Inflammatory macrophage treated with lipopolysaccharide for 1 hour (primary cell): ENCODE data around the gene BSPRY.
A peak's percentile ranks its signal among the peaks of the same experiment; 100 is the strongest.
"Not testable (repeated sequence)": the region's sequence is repeated elsewhere in the genome, so short reads cannot be mapped to it uniquely, and the experiment has no call there.

Source experiments
- DNase-seq, 2 donors: peaks; one replicate each; pipeline ENCODE4 v3.0.0-alpha.2; 2020 to 2022

The BSPRY gene

DNA sequence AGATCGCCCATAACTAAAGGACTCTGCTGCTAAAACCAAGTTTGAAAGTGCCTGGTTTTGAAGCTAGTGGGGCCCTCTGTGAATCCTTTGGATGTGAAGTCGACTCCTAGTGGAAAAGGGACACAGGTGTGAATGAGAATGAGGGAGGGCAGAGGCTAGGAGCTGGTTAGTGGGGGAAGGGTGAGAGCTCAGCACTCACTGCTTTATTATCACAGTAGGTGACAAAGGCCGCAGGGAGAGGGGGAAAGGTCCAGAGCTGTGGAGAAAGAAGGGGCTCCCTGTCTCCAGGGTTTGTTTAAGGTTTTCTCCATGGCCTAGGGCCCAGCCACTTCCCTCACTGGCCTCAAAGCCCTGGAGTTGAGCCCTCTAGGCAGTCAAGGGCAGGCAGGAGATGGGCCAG is 23.9 kb downstream of the BSPRY start:
- no peak for DNase-seq

GRCh38 chr9:113373676-113374392 is 24.5 kb downstream of the BSPRY start:
- no peak for DNase-seq

DNA sequence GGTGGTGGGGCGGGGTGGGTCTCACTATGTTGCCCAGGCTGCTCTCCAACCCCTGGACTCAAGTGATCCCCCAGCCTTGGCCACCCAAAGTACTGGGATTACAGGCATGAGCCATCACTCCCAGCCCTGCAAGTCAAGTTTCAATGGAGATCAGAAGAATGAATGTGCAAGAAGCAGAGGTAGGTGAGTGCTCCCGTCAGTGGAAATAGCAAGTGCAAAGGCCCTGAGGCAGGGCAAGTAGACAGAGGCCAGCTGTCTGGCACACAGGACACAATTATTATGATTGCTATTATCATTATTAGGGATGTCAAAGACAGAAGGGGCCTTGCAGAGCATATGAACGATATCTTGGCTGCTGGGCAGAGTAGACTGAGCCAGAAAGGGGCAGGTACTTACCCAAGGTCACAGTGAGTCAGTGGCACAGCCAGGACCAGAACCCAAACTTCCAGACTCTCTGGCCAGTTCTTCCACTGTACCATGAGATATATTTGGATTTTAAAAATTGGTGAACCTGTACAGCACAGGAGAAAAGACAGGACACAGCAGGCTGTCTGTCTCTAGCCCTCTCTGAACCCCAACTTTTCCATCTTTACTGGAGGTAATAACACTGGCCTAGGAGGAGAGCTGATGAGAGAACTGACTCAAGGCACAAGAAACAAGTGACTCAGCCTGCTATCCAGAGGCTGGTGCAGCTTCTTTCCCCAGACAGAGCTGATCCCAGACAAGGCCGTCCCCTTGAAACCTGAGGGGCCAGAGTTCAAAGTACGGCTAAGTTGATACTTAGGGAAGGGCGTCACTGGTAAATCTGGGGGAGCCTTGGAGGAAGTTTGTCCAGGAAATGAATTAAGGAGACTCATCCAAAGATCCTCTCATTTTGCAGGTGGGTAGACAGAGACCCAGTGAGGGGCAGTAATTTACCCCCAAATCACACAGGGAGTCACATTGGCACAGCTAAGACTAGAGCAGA is 26.0 kb downstream of the BSPRY start:
- no peak for DNase-seq

- peak; percentile 55 to 57 for DNase-seq
Observed at GRCh38 chr9:113376634-113377567, 27.6 kb downstream of the BSPRY start, which contains the start of gene HDHD3. Gene HDHD3 (minus strand): TSS chr9:113376986. CDS start chr9:113374354, 2,632 bp downstream.

GRCh38 chr9:113379094-113379828 is 29.9 kb downstream of the BSPRY start:
- DNase-seq = not testable (repeated sequence)

DNA sequence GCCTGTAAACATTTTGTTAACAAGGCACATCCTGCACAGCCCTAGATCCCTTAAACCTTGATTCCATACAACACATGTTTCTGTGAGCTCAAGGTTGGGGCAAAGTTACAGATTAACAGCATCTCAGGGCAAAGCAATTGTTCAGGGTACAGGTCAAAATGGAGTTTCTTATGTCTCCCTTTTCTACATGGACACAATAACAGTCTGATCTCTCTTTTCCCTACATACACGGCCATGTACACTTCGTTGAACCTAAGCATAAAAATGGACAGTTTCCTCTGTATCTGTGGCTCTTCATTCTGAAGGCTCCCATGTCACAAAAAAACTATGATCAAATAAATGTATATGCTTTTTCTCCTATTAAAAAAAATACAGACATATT is 30.5 kb downstream of the BSPRY start:
- DNase-seq = not testable (repeated sequence)

- DNase-seq = no peak
Observed at GRCh38 chr9:113380869-113381378, 31.6 kb downstream of the BSPRY start.

GRCh38 chr9:113381441-113381840 is 32.1 kb downstream of the BSPRY start:
- not testable (repeated sequence) for DNase-seq

GRCh38 chr9:113381909-113382411 is 32.6 kb downstream of the BSPRY start:
- no peak for DNase-seq

DNA sequence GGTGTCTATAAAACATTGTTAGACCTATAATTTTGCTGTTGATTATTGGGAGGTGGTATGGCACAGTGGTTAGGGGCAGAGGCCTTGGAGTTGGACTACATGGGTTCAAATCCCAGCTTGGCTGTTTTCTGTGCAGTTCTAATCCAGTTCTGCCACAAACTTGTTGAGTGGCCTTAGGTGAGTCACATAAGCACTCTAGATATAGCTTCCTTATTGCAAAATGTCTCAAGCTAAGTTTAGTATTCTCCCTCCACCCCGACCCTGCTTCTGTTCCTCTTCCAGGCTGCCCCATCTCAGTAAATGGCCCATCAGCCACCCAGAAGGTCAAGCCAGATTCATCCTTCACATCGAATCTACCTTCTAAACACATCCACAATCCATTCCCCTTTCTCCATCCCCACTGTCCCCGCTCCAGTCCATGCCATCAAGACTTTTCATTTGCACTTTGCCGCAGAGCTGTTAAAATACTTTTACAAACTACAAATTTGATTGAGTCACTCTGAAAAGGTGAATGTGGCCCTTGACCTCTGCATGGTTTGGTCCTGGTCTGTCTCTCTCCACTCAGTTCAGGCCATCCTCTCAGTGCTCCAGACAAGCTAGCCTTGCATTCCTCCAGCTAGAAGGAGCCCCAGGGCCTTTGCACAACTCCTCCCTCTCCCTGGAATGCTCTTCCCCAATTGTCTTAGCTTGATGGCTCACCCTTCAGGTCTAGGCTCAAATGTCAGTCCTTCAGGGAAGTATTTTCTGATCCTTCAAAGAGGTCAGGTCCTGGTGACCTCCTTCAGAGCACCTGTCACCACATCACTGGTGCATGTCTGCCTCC is 37.4 kb downstream of the BSPRY start:
- DNase-seq = no peak

DNA sequence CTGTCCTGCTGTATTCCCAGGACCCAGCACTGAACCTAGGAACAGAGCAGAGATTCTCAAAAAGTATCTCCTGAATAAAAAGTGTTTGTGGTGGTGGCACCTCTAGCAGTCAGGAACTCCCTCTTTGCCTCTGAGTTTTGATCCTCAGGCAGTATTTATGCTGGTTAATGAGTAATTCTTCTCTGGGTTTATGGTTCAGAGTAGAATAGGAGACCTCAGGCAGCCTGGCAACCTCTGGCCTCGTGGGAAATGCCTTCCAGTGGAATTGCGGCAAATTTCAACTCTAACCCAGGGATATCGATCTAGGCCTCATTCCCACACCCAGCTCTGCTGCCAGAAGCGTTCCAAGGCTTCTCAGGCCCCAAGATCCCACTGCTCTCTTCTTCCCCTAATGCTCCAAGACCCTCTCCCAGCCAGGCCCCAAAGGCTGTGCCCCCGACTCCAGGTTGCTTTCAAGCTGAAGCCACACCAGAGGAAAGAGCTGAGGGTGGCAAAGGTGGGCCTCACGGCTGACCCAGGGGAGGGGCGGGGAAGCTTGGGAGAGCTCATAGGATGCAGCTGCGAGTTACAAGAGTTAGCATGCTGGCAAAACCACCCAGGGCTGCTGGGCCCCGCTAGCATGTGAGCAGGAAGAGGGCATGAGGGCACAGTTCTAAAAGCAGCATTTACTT is 38.4 kb downstream of the BSPRY start:
- DNase-seq = no peak

DNA sequence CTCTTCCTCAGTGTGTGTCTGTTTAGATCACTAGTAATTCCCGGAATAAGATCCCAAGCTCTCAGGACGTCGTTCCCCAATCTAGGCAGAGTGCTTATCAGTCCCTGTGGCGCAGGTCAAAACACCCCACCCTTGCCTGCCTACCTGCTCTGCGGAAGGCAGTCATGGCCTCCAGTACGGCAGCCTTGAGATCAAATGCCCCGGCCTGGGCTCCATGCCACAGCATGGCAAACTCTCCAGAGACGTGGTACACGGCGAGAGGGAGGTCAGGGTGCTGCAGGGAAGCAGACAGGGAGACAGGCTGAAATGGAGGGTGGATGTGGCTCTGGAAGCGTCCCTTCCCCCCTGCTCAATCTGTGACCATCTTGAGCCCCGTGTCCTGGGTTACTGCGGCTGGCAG is 39.5 kb downstream of the BSPRY start:
- DNase-seq = no peak

DNA sequence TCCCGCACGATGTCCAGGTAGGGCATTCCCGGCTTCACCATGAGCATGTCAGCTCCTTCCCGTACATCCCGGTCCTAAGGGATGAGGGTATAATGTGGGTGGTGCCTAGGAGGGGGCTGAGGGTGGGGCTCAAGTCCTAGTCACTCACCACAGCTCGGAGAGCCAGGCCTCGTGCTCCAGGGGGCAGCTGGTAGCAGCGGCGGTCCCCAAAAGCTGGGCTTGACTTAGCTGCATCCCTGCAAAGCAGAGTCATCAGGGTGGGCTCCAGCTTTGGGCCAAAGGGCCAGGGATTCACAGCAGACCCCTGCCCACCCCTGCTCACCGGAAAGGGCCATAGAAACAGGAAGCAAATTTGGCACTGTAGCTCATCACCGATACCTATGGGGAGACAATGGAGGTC is 40.1 kb downstream of the BSPRY start:
- DNase-seq = no peak

DNA sequence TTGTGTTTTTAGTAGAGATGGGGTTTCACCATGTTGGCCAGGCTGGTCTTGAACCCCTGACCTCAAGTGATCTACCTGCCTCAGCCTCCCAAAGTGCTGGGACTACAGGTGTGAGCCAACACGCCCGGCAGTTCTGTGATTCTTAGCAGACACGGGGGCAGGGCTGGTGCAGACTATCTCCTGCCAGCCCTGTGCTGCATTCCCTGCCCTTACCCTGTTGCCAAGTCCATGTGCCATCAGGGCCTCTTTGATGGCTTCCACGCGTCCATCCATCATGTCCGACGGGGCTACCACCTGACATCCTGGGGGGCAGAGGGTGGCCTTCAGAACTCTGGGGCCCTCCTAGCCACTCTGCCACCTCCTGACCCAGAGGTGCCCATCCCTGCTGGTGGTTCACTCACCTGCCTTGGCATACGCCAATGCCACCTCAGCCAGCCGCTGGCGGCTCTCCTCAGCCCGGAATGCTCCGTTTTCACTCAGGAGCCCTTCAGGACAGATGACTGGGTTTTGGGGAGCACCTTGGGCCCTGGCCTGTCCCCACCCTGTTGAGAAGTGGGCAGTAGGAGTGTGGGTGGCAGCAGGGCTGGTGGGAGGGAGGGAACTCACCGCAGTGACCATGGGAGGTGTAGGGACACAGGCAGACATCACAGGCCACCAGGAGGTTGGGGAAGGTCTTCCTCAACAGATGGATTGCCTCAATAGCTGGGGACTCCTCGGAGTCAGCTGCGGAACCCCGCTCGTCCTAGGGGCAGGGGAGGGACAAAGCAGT is 41.0 kb downstream of the BSPRY start:
- DNase-seq = no peak

GRCh38 chr9:113391917-113392316 is 42.6 kb downstream of the BSPRY start:
- DNase-seq = no peak

GRCh38 chr9:113393281-113393680 is 43.9 kb downstream of the BSPRY start:
- no peak for DNase-seq

DNA sequence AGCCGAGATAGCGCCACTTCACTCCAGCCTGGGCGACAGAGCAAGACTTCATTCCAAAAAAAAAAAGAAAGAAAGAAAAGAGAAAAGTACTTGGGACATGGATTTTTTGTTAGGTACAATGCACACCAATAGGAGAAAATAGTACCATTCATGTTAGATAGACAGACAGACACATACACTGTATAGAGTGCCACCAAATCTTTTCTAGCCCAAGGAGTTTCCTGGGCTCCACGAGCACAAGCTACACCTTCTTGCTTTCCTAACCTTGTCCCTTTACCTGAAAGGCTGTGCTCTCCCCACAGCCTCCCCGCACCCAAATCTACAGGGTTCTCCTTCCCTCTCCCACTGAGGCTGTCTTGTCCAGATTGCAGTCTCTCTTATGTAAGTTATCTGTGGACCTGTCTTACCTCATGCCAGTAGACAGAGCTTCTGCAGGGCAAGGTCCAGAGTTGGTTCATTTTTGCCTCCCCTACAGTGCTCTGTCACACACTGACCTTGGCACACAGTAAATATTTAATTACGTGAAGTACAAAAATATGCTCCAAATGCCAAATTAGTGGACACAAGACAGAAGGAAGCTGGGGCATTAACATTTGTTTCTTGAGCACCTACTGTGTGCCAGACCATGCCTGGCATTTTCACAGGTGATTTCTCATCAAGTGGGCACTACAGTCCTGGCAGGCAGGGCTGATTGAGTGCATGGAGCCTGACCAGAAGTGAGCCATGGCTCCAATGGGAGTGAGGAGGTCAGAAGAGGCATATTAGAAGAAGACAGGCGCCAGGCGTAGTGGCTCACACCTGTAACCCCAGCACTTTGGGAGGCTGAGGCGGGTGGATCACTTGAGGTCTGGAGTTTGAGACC is 45.9 kb downstream of the BSPRY start:
- no peak for DNase-seq

- no peak for DNase-seq
Observed at GRCh38 chr9:113397203-113397631, 47.9 kb downstream of the BSPRY start.
